Thyroid gland (tissue), 4 donors: Measurements from ENCODE around the gene EPS15. TPM values are rescaled to one million over a fixed set of nuclear protein-coding genes. Genes with fewer than 3 reads are reported as not detected.

ENCODE experiments used
- DNase-seq, 2 donors: peaks; one replicate each; pipeline ENCODE4 v3.0.0-alpha.2; 2019
- H3K27ac ChIP-seq, 3 donors: fragments of 200-600 bp; sonication (generic); 1 replicate in 2 of 3; 2 replicates in 1 of 3; pipeline ENCODE4 v1.5.1; 2016 to 2019; ENCODE audit warnings: mild to moderate bottlenecking in 1 of 3, moderate library complexity in 1 of 3
- H3K27me3 ChIP-seq: fragments of 200-600 bp; sonication (generic); one replicate; pipeline ENCODE4 v1.5.1; 2019
- H3K36me3 ChIP-seq, 2 donors: fragments of 200-600 bp; sonication (generic); one replicate each; pipeline ENCODE4 v1.5.1; 2016 to 2019
- H3K4me1 ChIP-seq, 2 donors: fragments of 200-600 bp; sonication (generic); one replicate each; pipeline ENCODE4 v1.5.1; 2017 to 2019
- H3K4me3 ChIP-seq, 3 donors: fragments of 200-600 bp; sonication (generic); replicated peaks in 1 of 3; 1 replicate in 2 of 3; 2 replicates in 1 of 3; pipeline ENCODE4 v1.5.1; 2016; ENCODE audit warnings: mild to moderate bottlenecking in 1 of 3
- H3K9me3 ChIP-seq: fragments of 200-600 bp; sonication (generic); one replicate; pipeline ENCODE4 v1.5.1; 2017
- POLR2A ChIP-seq, 2 donors: fragments of 450-650 bp; IDR thresholded peaks; one replicate each; pipeline ENCODE4 v1.6.1; 2017; ENCODE audit warnings: antibody characterized with exemption in 2 of 2, mild to moderate bottlenecking in 2 of 2, moderate library complexity in 1 of 2
- WGBS, 2 donors: methylation state at CpG; one replicate each; pipeline ENCODE4 v1.1.5; 2017; 5-methylcytosine and 5-hydroxymethylcytosine counted together
- intact Hi-C: fragments of 100-400 bp; cut with DNase I; formaldehyde crosslinking; loops from one replicate; pipeline ENCODE4 v1.15.1; 2023
- total RNA-seq, 4 donors: library from RNA; depleted of rRNA; stranded (reverse); fragments of >200 nt; gene quantifications; one replicate each; pipeline ENCODE4 v1.2.3, GENCODE V29; 2016
- TF ChIP-seq, protein P1 (sequence below), 6 experiments: fragments of 200-600 bp in 3 of 6; fragments of 450-650 bp in 3 of 6; sonication (generic) in 3 of 6; IDR thresholded peaks; one replicate each; pipeline ENCODE4 v1.5.1; 2016 to 2019; ENCODE audit warnings: antibody characterized with exemption in 6 of 6, mild to moderate bottlenecking in 2 of 6, inconsistent platforms in 1 of 6, moderate library complexity in 1 of 6

EPS15 gene
- total RNA-seq, 4 donors from 2014 or later = 88.0 to 128 (median 102) TPM

DNA sequence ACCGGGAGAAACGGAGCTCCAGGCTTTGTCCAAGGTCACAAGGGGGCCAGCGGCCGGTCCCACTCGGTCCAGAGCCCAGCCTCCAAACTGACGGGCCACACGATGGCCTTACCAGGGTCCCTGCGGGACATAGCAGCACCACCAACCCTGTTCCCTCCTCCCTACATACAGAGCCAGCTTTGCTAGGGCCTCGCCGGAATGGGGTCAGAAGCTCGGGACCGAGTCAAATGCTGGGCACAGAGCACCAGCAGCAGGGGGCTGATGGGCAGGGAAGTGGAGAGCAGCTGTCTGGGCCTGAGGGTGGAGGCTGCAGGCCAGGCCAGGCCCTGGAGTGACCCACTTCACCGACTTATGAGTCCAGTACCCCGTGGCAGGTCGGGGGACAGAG is 173.8 kb downstream of the EPS15 start:
- H3K4me3 ChIP-seq = no peak overlapping the region
- H3K27ac ChIP-seq = no peak overlapping the region
- intact Hi-C loops = no loop called here
- H3K9me3 ChIP-seq = no peaks in the 10 kb centered on the region
- TF ChIP-seq, protein P1, sequence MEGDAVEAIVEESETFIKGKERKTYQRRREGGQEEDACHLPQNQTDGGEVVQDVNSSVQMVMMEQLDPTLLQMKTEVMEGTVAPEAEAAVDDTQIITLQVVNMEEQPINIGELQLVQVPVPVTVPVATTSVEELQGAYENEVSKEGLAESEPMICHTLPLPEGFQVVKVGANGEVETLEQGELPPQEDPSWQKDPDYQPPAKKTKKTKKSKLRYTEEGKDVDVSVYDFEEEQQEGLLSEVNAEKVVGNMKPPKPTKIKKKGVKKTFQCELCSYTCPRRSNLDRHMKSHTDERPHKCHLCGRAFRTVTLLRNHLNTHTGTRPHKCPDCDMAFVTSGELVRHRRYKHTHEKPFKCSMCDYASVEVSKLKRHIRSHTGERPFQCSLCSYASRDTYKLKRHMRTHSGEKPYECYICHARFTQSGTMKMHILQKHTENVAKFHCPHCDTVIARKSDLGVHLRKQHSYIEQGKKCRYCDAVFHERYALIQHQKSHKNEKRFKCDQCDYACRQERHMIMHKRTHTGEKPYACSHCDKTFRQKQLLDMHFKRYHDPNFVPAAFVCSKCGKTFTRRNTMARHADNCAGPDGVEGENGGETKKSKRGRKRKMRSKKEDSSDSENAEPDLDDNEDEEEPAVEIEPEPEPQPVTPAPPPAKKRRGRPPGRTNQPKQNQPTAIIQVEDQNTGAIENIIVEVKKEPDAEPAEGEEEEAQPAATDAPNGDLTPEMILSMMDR (IDR thresholded peaks at IDR 0.05) = no peak
- no peak for TF ChIP-seq POLR2A (IDR thresholded peaks at IDR 0.05)
- H3K36me3 ChIP-seq = no peaks in the 10 kb centered on the region
- no peak for DNase-seq
- no peaks in the 10 kb centered on the region for H3K27me3 ChIP-seq
- 62 to 74% methylated on average over 9 to 15 of the region's 15 CpGs for WGBS, 2 donors
- H3K4me1 ChIP-seq = peaks cover 4 to 11% of the 10 kb centered on the region in 2 donors

GRCh38 chr1:51344602-51345299 is 174.3 kb downstream of the EPS15 start:
- TF ChIP-seq, protein P1 (IDR thresholded peaks at IDR 0.05) = peak in 4 of 6 experiments; percentile 20 to 49 (median 34)
- no peak for TF ChIP-seq POLR2A (IDR thresholded peaks at IDR 0.05)
- DNase-seq = peak; percentile 68
- Histone ChIP-seq H3K36me3 (no peaks in the 10 kb centered on the region), H3K27me3 (no peaks in the 10 kb centered on the region), H3K4me1 (peaks cover 4 to 11% of the 10 kb centered on the region in 2 donors), H3K9me3 (no peaks in the 10 kb centered on the region), H3K4me3 (peak overlapping the region in 1 of 3 donors; percentile 18), H3K27ac (no peak overlapping the region)
- intact Hi-C loops = no loop called here
- WGBS, 2 donors = 3% methylated on average over 13 to 23 of the region's 60 CpGs

DNA sequence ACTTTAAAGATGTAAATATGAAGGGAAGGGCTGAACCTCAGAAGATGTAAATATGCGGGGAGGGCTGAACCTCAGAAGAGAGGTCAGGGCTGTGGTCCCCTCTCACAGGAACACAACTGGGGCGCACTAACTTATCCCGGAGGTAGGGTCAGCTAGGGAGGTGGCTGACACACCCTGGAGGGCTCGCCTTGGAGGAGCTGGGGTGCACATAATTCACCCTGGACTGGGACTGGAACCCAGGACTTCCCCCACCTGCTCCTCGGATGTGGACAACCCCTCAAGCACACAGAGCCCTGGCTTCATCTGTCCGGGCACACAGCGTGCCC is 174.8 kb downstream of the EPS15 start:
- no peak for DNase-seq
- 88 to 94% methylated on average over 3 to 4 of the region's 7 CpGs for WGBS, 2 donors
- TF ChIP-seq POLR2A (IDR thresholded peaks at IDR 0.05) = no peak
- TF ChIP-seq, protein P1 (IDR thresholded peaks at IDR 0.05) = no peak
- Histone ChIP-seq H3K4me3 (peak overlapping the region in 1 of 3 donors; percentile 18), H3K9me3 (no peaks in the 10 kb centered on the region), H3K27me3 (no peaks in the 10 kb centered on the region), H3K4me1 (peaks cover 4 to 11% of the 10 kb centered on the region in 2 donors), H3K27ac (no peak overlapping the region), H3K36me3 (no peaks in the 10 kb centered on the region)
- intact Hi-C loops = no loop called here

GRCh38 chr1:51343624-51344023 is 175.4 kb downstream of the EPS15 start:
- DNase-seq = no peak
- Histone ChIP-seq H3K36me3 (no peaks in the 10 kb centered on the region), H3K4me1 (peaks cover 4 to 11% of the 10 kb centered on the region in 2 donors), H3K27me3 (no peaks in the 10 kb centered on the region), H3K9me3 (no peaks in the 10 kb centered on the region), H3K27ac (no peak overlapping the region), H3K4me3 (no peak overlapping the region)
- no peak for TF ChIP-seq POLR2A (IDR thresholded peaks at IDR 0.05)
- TF ChIP-seq, protein P1 (IDR thresholded peaks at IDR 0.05) = no peak
- WGBS, 2 donors = 93% methylated on average over 3 of the region's 3 CpGs
- intact Hi-C loops = no loop called here

- TF ChIP-seq, protein P1 (IDR thresholded peaks at IDR 0.05) = no peak
- no peak for TF ChIP-seq POLR2A (IDR thresholded peaks at IDR 0.05)
- no peaks in the 10 kb centered on the region for H3K27me3 ChIP-seq
- intact Hi-C loops = no loop called here
Observed at GRCh38 chr1:51342591-51343206, 176.4 kb downstream of the EPS15 start.

More at GRCh38 chr1:51342591-51343206, 176.4 kb downstream of the EPS15 start:
- peaks cover 4 to 11% of the 10 kb centered on the region in 2 donors for H3K4me1 ChIP-seq
- H3K27ac ChIP-seq = no peak overlapping the region
- no peak for DNase-seq
- 92 to 96% methylated on average over 9 of the region's 9 CpGs for WGBS, 2 donors
- H3K4me3 ChIP-seq = no peak overlapping the region
- no peaks in the 10 kb centered on the region for H3K9me3 ChIP-seq
- no peaks in the 10 kb centered on the region for H3K36me3 ChIP-seq
